ENCODE data around the gene RPS16. TPM values are rescaled to one million over a fixed set of nuclear protein-coding genes. Genes with fewer than 3 reads are reported as not detected.
"Not testable (repeated sequence)": the region's sequence is repeated elsewhere in the genome, so short reads cannot be mapped to it uniquely, and the experiment has no call there.

RPS16 gene
- 1,454 TPM for total RNA-seq
- long read RNA-seq, transcript RPS16-201 (5 exons, 560 nt): major isoform, 113 of 216 reads
- long read RNA-seq, transcript RPS16-206 (4 exons, 2,389 nt): minor isoform, 13 of 216 reads
- long read RNA-seq, partial matches to known transcripts: 72 of 216 reads
- long read RNA-seq, other reads (novel, unspliced or antisense): 14 of 216 reads

- peak; percentile 100 for DNase-seq (ENCODE audit: low spot score)
Measured at GRCh38 chr19:39435499-39436349, at the start of gene RPS16. Gene RPS16 (minus strand): TSS chr19:39435949. CDS start chr19:39435895, 54 bp downstream.

GRCh38 chr19:39483141-39483540, 47.4 kb upstream of the RPS16 start:
- DNase-seq (ENCODE audit: low spot score): no peak

- no peak for DNase-seq (ENCODE audit: low spot score)
Measured at GRCh38 chr19:39481676-39482075, 45.9 kb upstream of the RPS16 start.

GRCh38 chr19:39481229-39481545, 45.4 kb upstream of the RPS16 start:
- no peak for DNase-seq (ENCODE audit: low spot score)

GRCh38 chr19:39480337-39481228, 44.8 kb upstream of the RPS16 start, which contains the start of gene TIMM50:
Gene TIMM50 (plus strand): TSS chr19:39480838. CDS start chr19:39480854, 16 bp downstream.
- DNase-seq (ENCODE audit: low spot score): peak; percentile 99

- DNase-seq (ENCODE audit: low spot score): no peak
Measured at GRCh38 chr19:39479916-39480315, 44.2 kb upstream of the RPS16 start.

GRCh38 chr19:39479319-39479801, 43.6 kb upstream of the RPS16 start:
- not testable (repeated sequence) for DNase-seq (ENCODE audit: low spot score)

- DNase-seq (ENCODE audit: low spot score): no peak
Measured at GRCh38 chr19:39475748-39476147, 40.0 kb upstream of the RPS16 start.

GRCh38 chr19:39474139-39474620, 38.4 kb upstream of the RPS16 start:
- no peak for DNase-seq (ENCODE audit: low spot score)

GRCh38 chr19:39473443-39473960, 37.8 kb upstream of the RPS16 start:
- no peak for DNase-seq (ENCODE audit: low spot score)

GRCh38 chr19:39472746-39473442, 37.1 kb upstream of the RPS16 start:
- no peak for DNase-seq (ENCODE audit: low spot score)

GRCh38 chr19:39471756-39472536, 36.2 kb upstream of the RPS16 start:
- no peak for DNase-seq (ENCODE audit: low spot score)

GRCh38 chr19:39470724-39471339, 35.1 kb upstream of the RPS16 start:
- DNase-seq (ENCODE audit: low spot score): no peak

- DNase-seq (ENCODE audit: low spot score): no peak
Measured at GRCh38 chr19:39469567-39469966, 33.8 kb upstream of the RPS16 start.

GRCh38 chr19:39469036-39469435, 33.3 kb upstream of the RPS16 start:
- DNase-seq (ENCODE audit: low spot score): no peak

- DNase-seq (ENCODE audit: low spot score): no peak
Measured at GRCh38 chr19:39467941-39468340, 32.2 kb upstream of the RPS16 start.

GRCh38 chr19:39465956-39466747, 30.4 kb upstream of the RPS16 start:
- DNase-seq (ENCODE audit: low spot score): no peak

GRCh38 chr19:39463403-39463802, 27.7 kb upstream of the RPS16 start:
- DNase-seq (ENCODE audit: low spot score): no peak

Measured in mesenteric fat pad (tissue), 1 donor.